Keratinocyte (primary cell): ENCODE results near the gene PLCG2. TPM values are rescaled to one million over a fixed set of nuclear protein-coding genes. Genes with fewer than 3 reads are reported as not detected.

Experiments
- DNase-seq: peaks from one replicate; pipeline ENCODE4 v3.0.0-alpha.2; 2011; ENCODE audit warnings: low read depth, missing footprints, low spot score
- FAIRE-seq: peaks from 2 replicates; lab custom pipeline; 2011; peaks lifted over from hg19 to GRCh38; lab: Jason Lieb, UNC
- H2AFZ ChIP-seq: 2 replicates; pipeline ENCODE4 v1.6.0; 2012; ENCODE audit warnings: low read length, control low read depth, inconsistent platforms; ENCODE audit not compliant: control insufficient read depth
- H3K27ac ChIP-seq: 2 replicates; pipeline ENCODE4 v1.5.1; 2011; ENCODE audit warnings: low read length; ENCODE audit not compliant: control insufficient read depth, insufficient read depth
- H3K27me3 ChIP-seq: 3 replicates; pipeline ENCODE4 v1.6.0; 2011; ENCODE audit warnings: low read length; ENCODE audit not compliant: control insufficient read depth, insufficient read depth; ENCODE audit errors: extremely low read depth
- H3K36me3 ChIP-seq, 2 experiments: 2 replicates in 1 of 2; 3 replicates in 1 of 2; pipeline ENCODE4 v1.5.1; 2011; ENCODE audit warnings: low read length in 2 of 2, mild to moderate bottlenecking in 1 of 2; ENCODE audit not compliant: control insufficient read depth in 2 of 2, insufficient read depth in 2 of 2; ENCODE audit errors: extremely low read depth in 1 of 2
- H3K4me1 ChIP-seq: 3 replicates; pipeline ENCODE4 v1.5.1; 2011; ENCODE audit warnings: low read length; ENCODE audit not compliant: control insufficient read depth, insufficient read depth; ENCODE audit errors: extremely low read depth
- H3K4me2 ChIP-seq: 3 replicates; pipeline ENCODE4 v1.6.0; 2011; ENCODE audit warnings: low read depth, low read length; ENCODE audit not compliant: control insufficient read depth, insufficient read depth; ENCODE audit errors: extremely low read depth
- H3K4me3 ChIP-seq, 3 experiments: fragments of 200-600 bp in 1 of 3; sonication (generic) in 1 of 3; 2 replicates in 2 of 3; 3 replicates in 1 of 3; pipeline ENCODE4 v1.5.1; 2011 to 2016; ENCODE audit warnings: low read length in 3 of 3, mild to moderate bottlenecking in 3 of 3, control low read depth in 2 of 3, inconsistent platforms in 1 of 3, low read depth in 1 of 3, mixed read lengths in 1 of 3, mixed run types in 1 of 3, moderate library complexity in 1 of 3; ENCODE audit not compliant: control insufficient read depth in 2 of 3, insufficient read depth in 2 of 3; ENCODE audit errors: extremely low read depth in 1 of 3
- H3K79me2 ChIP-seq: 2 replicates; pipeline ENCODE4 v1.6.0; 2012; ENCODE audit warnings: low read length; ENCODE audit not compliant: control insufficient read depth, insufficient read depth
- H3K9ac ChIP-seq: 3 replicates; pipeline ENCODE4 v1.6.0; 2011; ENCODE audit warnings: low read length; ENCODE audit not compliant: control insufficient read depth, insufficient read depth; ENCODE audit errors: extremely low read depth
- H3K9me1 ChIP-seq: 3 replicates; pipeline ENCODE4 v1.6.0; 2011; ENCODE audit warnings: low read length; ENCODE audit not compliant: control insufficient read depth, insufficient read depth; ENCODE audit errors: extremely low read depth
- H3K9me3 ChIP-seq: 2 replicates; pipeline ENCODE4 v1.5.1; 2012; ENCODE audit warnings: low read depth, low read length; ENCODE audit not compliant: control insufficient read depth
- H4K20me1 ChIP-seq: 3 replicates; pipeline ENCODE4 v1.6.0; 2011; ENCODE audit warnings: low read length; ENCODE audit not compliant: control insufficient read depth, insufficient read depth; ENCODE audit errors: extremely low read depth
- CTCF ChIP-seq, 3 experiments: IDR thresholded peaks in 1 of 3; conservative IDR thresholded peaks in 1 of 3; optimal IDR thresholded peaks in 1 of 3; 2 replicates in 2 of 3; 3 replicates in 1 of 3; pipeline versions ENCODE3 to v1.5.1; 2011; ENCODE audit warnings: low read length in 3 of 3, mild to moderate bottlenecking in 3 of 3, moderate library complexity in 2 of 3, control low read depth in 1 of 3, inconsistent platforms in 1 of 3; ENCODE audit not compliant: insufficient read depth in 2 of 3; ENCODE audit errors: extremely low read depth in 1 of 3
- EZH2 ChIP-seq: IDR thresholded peaks from one replicate; pipeline ENCODE4 v1.6.1; 2012; ENCODE audit warnings: inconsistent platforms, mild to moderate bottlenecking, low read length, moderate library complexity
- dilution Hi-C: fragments of 300-500 bp; cut with MboI; formaldehyde crosslinking; loops from one replicate; pipeline ENCODE4 v1.7.0; 2020; ENCODE audit warnings: low sequenced_read_pairs; ENCODE audit not compliant: extremely low pct_ligation_motif_present
- polyA plus RNA-seq, 5 experiments: library from polyadenylated mRNA; depleted of rRNA in 3 of 5; stranded (reverse) in 3 of 5; stranded (forward) in 1 of 5; unstranded in 1 of 5; fragments of >200 nt; gene quantifications; 1 replicate in 1 of 5; 2 replicates in 3 of 5; 3 replicates in 1 of 5; pipeline versions ENCODE4 v1.2.1 to v1.2.3, GENCODE V29; 2011 to 2012; ENCODE audit warnings: missing spikeins in 2 of 5, low read depth in 1 of 5, low replicate concordance in 1 of 5

PLCG2 gene
- polyA plus RNA-seq, 1 donor (not counting 4 experiments of a cell fraction or from before 2014, with no cell fraction given), result 3.5 TPM

- dilution Hi-C loops, result no loop called here
Observed at GRCh38 chr16:81917375-81917774, 138.3 kb downstream of the PLCG2 start.

GRCh38 chr16:81918927-81919326 lies 139.8 kb downstream of the PLCG2 start:
- Histone ChIP-seq H4K20me1 (no peaks in the 10 kb centered on the region), H3K4me3 (no peak overlapping the region), H3K27ac (no peak overlapping the region), H2AFZ (no peak overlapping the region), H3K27me3 (no peaks in the 10 kb centered on the region), H3K36me3 (no peaks in the 10 kb centered on the region), H3K79me2 (no peaks in the 10 kb centered on the region), H3K9me3 (no peaks in the 10 kb centered on the region), H3K4me1 (no peaks in the 10 kb centered on the region), H3K4me2 (no peak overlapping the region), H3K9me1 (no peaks in the 10 kb centered on the region), H3K9ac (no peak overlapping the region)
- FAIRE-seq, result no peak
- dilution Hi-C loops, result no loop called here
- TF ChIP-seq EZH2 (no peak), CTCF (optimal IDR thresholded peaks at IDR 0.05 in 1 of 3, IDR thresholded peaks at IDR 0.05 in 1 of 3, conservative IDR thresholded peaks at IDR 0.05 in 1 of 3; ENCODE audit: extremely low read depth in 1 of 3, insufficient read depth in 2 of 3, low read length in 3 of 3) (no peak)
- DNase-seq, result no peak

More at GRCh38 chr16:81917375-81917774, 138.3 kb downstream of the PLCG2 start:
- H3K9me1 ChIP-seq, result no peaks in the 10 kb centered on the region
- H4K20me1 ChIP-seq, result no peaks in the 10 kb centered on the region
- H3K9ac ChIP-seq, result no peak overlapping the region
- H3K9me3 ChIP-seq, result no peaks in the 10 kb centered on the region
- H3K27me3 ChIP-seq, result no peaks in the 10 kb centered on the region
- no peaks in the 10 kb centered on the region for H3K36me3 ChIP-seq
- no peak for DNase-seq
- FAIRE-seq, result no peak
- H3K4me1 ChIP-seq, result no peaks in the 10 kb centered on the region
- H3K27ac ChIP-seq, result no peak overlapping the region
- H2AFZ ChIP-seq, result no peak overlapping the region
- TF ChIP-seq CTCF (optimal IDR thresholded peaks at IDR 0.05 in 1 of 3, IDR thresholded peaks at IDR 0.05 in 1 of 3, conservative IDR thresholded peaks at IDR 0.05 in 1 of 3; ENCODE audit: extremely low read depth in 1 of 3, insufficient read depth in 2 of 3, low read length in 3 of 3) (no peak), EZH2 (no peak)
- H3K4me3 ChIP-seq, result no peak overlapping the region
- no peaks in the 10 kb centered on the region for H3K79me2 ChIP-seq
- H3K4me2 ChIP-seq, result no peak overlapping the region
